Loucy (cell line): ENCODE results near the gene OXCT1.

ENCODE experiments used
- EZH2phosphoT487 ChIP-seq: fragments of 200-600 bp; IDR thresholded peaks from 2 replicates; pipeline ENCODE4 v1.6.1; 2018; ENCODE audit warnings: antibody characterized with exemption, mild to moderate bottlenecking, moderate library complexity, borderline replicate concordance
- TF ChIP-seq, protein P1 (sequence below): fragments of 200-600 bp; sonication (generic); conservative IDR thresholded peaks from 2 replicates; pipeline ENCODE4 v1.5.1; 2014; ENCODE audit warnings: mild to moderate bottlenecking, antibody characterized with exemption, low read length

DNA sequence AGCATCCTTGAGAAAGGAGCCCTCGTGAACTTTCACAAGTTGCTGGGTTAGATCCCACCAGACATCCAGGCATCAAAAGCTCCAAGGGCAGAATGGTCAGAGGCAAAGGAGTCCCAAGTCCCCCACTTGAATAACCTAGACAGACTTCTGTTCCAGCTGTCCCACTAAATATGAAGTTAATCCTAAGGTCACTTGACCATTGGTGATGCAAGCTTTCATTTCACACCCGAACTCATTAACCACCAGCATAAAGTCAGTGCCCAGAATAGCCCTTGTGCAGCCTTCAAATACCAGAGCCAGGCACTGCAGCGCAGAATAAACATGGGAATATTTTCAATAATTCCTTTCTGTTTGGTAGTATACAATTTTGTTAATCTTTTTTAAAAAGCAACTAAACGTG lies 28.9 kb downstream of the OXCT1 start:
- TF ChIP-seq, protein P1, sequence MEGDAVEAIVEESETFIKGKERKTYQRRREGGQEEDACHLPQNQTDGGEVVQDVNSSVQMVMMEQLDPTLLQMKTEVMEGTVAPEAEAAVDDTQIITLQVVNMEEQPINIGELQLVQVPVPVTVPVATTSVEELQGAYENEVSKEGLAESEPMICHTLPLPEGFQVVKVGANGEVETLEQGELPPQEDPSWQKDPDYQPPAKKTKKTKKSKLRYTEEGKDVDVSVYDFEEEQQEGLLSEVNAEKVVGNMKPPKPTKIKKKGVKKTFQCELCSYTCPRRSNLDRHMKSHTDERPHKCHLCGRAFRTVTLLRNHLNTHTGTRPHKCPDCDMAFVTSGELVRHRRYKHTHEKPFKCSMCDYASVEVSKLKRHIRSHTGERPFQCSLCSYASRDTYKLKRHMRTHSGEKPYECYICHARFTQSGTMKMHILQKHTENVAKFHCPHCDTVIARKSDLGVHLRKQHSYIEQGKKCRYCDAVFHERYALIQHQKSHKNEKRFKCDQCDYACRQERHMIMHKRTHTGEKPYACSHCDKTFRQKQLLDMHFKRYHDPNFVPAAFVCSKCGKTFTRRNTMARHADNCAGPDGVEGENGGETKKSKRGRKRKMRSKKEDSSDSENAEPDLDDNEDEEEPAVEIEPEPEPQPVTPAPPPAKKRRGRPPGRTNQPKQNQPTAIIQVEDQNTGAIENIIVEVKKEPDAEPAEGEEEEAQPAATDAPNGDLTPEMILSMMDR, result no peak
- no peak for TF ChIP-seq EZH2phosphoT487
